Effector memory CD4-positive, alpha-beta T cell (primary cell): ENCODE measurements around the gene CTNNBL1.

ENCODE experiments used
- DNase-seq, 3 donors: peaks; one replicate each; pipeline ENCODE4 v3.0.0-alpha.2; 2020
- H3K27ac ChIP-seq: 2 replicates; pipeline ENCODE4 v1.7.0; 2013; ENCODE audit warnings: mild to moderate bottlenecking, low read length, moderate library complexity; ENCODE audit not compliant: insufficient read depth, poor library complexity, severe bottlenecking
- H3K27me3 ChIP-seq: replicated peaks from 2 replicates; pipeline ENCODE4 v1.7.0; 2013; ENCODE audit warnings: mild to moderate bottlenecking, low read length; ENCODE audit not compliant: insufficient read depth, control insufficient read depth, poor library complexity, severe bottlenecking
- H3K36me3 ChIP-seq: 2 replicates; pipeline ENCODE4 v1.7.0; 2013; ENCODE audit warnings: mild to moderate bottlenecking, low read length, moderate library complexity; ENCODE audit not compliant: control insufficient read depth, insufficient read depth
- H3K4me1 ChIP-seq: 2 replicates; pipeline ENCODE4 v1.7.0; 2013; ENCODE audit warnings: low read length, mild to moderate bottlenecking; ENCODE audit not compliant: control insufficient read depth, insufficient read depth, poor library complexity, severe bottlenecking
- H3K4me3 ChIP-seq: 2 replicates; pipeline ENCODE4 v1.7.0; 2013; ENCODE audit warnings: low read length, low read depth, mild to moderate bottlenecking; ENCODE audit not compliant: insufficient read depth, poor library complexity, severe bottlenecking
- H3K9me3 ChIP-seq: 2 replicates; pipeline ENCODE4 v1.7.0; 2013; ENCODE audit warnings: mild to moderate bottlenecking, low read length, moderate library complexity; ENCODE audit not compliant: control insufficient read depth

Gene CTNNBL1

DNA sequence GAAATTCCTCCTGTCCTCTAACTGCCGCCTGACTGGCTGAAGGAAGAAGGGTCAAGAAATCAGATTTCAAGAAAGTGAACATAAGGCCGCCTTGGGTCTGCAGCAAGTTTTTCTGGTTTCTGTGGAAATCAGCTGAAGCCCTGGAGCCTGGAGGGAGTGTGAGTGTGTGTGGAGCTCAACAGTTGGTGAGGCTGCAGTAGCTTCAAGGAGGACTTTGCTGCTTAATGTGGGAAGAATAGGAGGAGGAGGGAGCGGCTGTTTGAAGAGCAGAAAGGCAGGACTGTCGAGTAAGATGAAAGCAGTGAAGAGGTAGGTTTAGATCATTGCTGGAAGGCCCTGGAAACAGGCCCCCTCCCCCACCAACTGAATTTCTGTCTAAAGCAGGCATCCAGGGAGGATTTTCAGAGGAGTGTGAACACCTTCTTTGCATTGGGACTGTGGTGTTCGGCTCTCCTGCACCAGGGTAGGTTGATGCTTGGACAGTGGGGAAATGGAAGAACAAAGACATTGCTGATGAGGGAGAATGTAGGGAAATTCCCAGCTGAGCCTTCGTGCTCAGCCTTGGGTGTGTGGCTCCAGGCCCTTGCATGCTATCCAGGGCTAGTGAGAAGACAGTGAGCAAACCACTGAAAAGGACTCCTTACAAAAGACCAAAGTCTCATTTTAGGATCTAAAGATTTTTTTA, 129.6 kb downstream of the CTNNBL1 start:
- no peaks in the 10 kb centered on the region for H3K27me3 ChIP-seq
- DNase-seq = no peak
- H3K9me3 ChIP-seq = no peaks in the 10 kb centered on the region
- H3K36me3 ChIP-seq = no peaks in the 10 kb centered on the region
- H3K4me3 ChIP-seq = no peak overlapping the region
- H3K27ac ChIP-seq = no peak overlapping the region
- H3K4me1 ChIP-seq = no peaks in the 10 kb centered on the region

DNA sequence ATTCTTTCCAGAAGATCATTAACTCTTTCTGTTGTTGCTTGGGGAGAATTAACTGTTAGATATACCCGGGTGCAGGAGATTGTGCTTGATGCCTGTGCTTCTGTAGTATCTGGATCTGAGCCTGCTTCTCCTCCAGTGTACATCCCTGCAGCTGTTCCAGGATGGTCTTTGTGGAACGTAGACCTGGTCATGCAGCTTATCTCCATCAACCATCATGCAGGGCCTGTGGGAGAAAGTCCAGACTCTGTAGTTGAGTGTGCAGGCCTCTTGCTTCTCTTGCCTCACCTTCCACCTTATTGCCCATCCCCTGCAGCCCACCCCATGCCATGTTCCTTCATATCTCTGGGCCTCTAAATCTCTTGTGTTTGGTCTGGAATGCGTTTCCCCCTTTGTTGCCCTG, 133.8 kb downstream of the CTNNBL1 start:
- Histone ChIP-seq H3K4me3 (no peak overlapping the region), H3K27me3 (no peaks in the 10 kb centered on the region), H3K27ac (no peak overlapping the region), H3K9me3 (no peaks in the 10 kb centered on the region), H3K4me1 (no peaks in the 10 kb centered on the region), H3K36me3 (peaks cover 5% of the 10 kb centered on the region)
- no peak for DNase-seq

DNA sequence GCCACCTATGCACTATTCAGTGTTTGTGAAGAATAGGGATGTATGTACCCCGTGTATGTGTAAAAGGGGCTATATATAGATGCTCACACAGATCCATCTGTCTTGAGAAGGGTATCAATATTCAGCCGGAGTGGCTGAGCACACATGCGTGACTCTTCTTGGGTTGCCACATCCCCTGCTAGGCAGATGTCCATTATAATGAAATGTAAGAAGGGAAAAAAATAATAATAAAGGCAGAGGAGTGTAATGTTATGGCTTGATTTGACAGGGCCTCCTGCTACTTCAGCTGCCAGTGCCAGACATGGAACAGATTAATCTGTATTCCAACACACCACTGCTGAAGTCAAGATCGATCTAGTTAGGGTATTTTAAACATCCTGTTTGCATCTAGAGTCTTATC, 134.9 kb downstream of the CTNNBL1 start:
- H3K4me3 ChIP-seq = no peak overlapping the region
- no peaks in the 10 kb centered on the region for H3K4me1 ChIP-seq
- no peaks in the 10 kb centered on the region for H3K9me3 ChIP-seq
- DNase-seq = no peak
- H3K27me3 ChIP-seq = no peaks in the 10 kb centered on the region
- H3K27ac ChIP-seq = no peak overlapping the region
- peaks cover 6% of the 10 kb centered on the region for H3K36me3 ChIP-seq

GRCh38 chr20:37829128-37829527, 135.3 kb downstream of the CTNNBL1 start:
- no peak overlapping the region for H3K4me3 ChIP-seq
- no peaks in the 10 kb centered on the region for H3K9me3 ChIP-seq
- no peak for DNase-seq
- no peaks in the 10 kb centered on the region for H3K27me3 ChIP-seq
- H3K36me3 ChIP-seq = peaks cover 6% of the 10 kb centered on the region
- H3K4me1 ChIP-seq = no peaks in the 10 kb centered on the region
- H3K27ac ChIP-seq = no peak overlapping the region

DNA sequence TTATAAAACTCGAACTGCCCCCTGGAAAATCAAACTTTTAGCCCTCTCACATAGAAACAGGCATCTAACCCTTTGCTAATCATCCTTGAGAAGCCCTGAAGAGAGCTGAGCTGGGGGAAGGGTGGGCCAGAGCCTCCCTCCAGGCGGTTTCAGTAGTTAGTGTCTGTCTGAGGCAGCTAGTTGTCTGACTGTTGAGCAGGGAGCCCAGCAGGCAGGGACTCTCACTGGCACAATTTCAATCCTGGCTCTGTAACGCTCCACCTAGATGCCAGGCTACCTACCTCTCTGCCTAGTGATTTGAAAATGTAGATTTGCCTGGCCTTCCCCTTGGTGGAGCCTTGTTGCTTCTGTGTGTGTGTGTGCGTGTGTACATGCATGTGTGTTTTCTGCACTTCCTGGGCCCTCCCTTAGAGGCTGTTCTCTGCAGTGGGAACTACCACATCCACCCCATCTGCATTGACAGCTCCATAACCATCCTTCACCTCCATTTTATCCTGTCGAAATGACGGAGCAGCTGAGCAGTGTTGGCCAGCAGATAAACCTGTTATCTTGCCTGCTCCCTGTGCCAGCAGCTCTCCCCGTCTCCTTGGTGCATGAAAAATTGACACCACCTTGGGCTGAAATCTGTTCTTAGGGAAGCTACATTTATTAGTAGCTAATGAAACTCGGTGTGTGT, 139.5 kb downstream of the CTNNBL1 start:
- Histone ChIP-seq H3K9me3 (no peaks in the 10 kb centered on the region), H3K4me1 (no peaks in the 10 kb centered on the region), H3K27me3 (no peaks in the 10 kb centered on the region), H3K27ac (no peak overlapping the region), H3K4me3 (no peak overlapping the region), H3K36me3 (peaks cover 6% of the 10 kb centered on the region)
- no peak for DNase-seq

GRCh38 chr20:37836926-37837325, 143.1 kb downstream of the CTNNBL1 start:
- no peak overlapping the region for H3K4me3 ChIP-seq
- H3K36me3 ChIP-seq = peaks cover 9% of the 10 kb centered on the region
- DNase-seq = no peak

GRCh38 chr20:37837924-37838323, 144.1 kb downstream of the CTNNBL1 start:
- Histone ChIP-seq H3K27me3 (no peaks in the 10 kb centered on the region), H3K4me3 (no peak overlapping the region), H3K36me3 (peaks cover 7% of the 10 kb centered on the region), H3K4me1 (no peaks in the 10 kb centered on the region), H3K27ac (no peak overlapping the region), H3K9me3 (no peaks in the 10 kb centered on the region)
- DNase-seq = no peak

More at GRCh38 chr20:37836926-37837325, 143.1 kb downstream of the CTNNBL1 start:
- Histone ChIP-seq H3K27ac (no peak overlapping the region), H3K4me1 (no peaks in the 10 kb centered on the region), H3K9me3 (no peaks in the 10 kb centered on the region), H3K27me3 (no peaks in the 10 kb centered on the region)

- H3K27me3 ChIP-seq = no peaks in the 10 kb centered on the region
- peaks cover 12% of the 10 kb centered on the region for H3K36me3 ChIP-seq
- no peak overlapping the region for H3K27ac ChIP-seq
- no peak for DNase-seq
- H3K4me3 ChIP-seq = no peak overlapping the region
- H3K4me1 ChIP-seq = no peaks in the 10 kb centered on the region
- H3K9me3 ChIP-seq = no peaks in the 10 kb centered on the region
Measured at GRCh38 chr20:37838769-37839431, 145.1 kb downstream of the CTNNBL1 start.

DNA sequence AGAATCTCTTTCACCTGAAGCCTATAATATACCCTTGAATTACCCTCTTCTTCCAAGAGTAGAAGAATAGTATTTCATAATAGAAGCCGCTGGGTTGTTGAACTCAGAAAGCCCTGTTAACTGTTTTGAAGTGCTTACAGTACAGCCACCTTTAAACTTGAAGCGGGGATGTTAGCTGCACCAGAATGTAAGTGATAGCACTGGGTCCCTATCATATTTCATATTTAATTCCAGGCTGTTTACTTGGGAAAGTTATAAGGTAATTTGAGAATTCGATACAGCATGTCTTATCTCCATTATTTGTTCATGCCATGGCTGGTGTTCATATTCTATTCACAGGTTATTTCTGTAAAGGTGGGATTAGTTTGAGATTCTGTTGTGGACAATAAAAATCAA, 145.6 kb downstream of the CTNNBL1 start:
- H3K27ac ChIP-seq = no peak overlapping the region
- no peak overlapping the region for H3K4me3 ChIP-seq
- no peaks in the 10 kb centered on the region for H3K4me1 ChIP-seq
- no peaks in the 10 kb centered on the region for H3K27me3 ChIP-seq
- no peaks in the 10 kb centered on the region for H3K9me3 ChIP-seq
- no peak for DNase-seq
- H3K36me3 ChIP-seq = peaks cover 12% of the 10 kb centered on the region

DNA sequence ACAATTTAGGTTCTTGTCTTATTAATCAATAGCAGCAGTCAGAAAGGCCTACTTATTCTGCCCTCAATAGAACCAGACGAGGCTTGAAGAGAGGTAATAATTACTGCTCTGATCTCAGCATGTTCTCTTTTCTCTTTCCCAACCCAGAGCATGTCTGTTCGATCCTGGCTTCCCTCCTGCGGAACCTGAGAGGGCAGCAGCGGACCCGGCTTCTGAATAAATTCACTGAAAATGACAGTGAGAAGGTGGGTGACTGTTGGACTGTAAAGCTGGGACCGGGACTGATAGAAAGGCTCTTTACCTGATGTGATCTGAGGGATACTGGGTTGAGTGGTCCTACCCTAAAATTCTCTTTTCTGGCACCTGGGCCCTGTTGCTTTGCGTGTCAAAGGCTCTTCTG, 146.1 kb downstream of the CTNNBL1 start:
- Histone ChIP-seq H3K4me3 (no peak overlapping the region), H3K4me1 (no peaks in the 10 kb centered on the region), H3K27me3 (no peaks in the 10 kb centered on the region), H3K9me3 (no peaks in the 10 kb centered on the region), H3K36me3 (peaks cover 14% of the 10 kb centered on the region), H3K27ac (no peak overlapping the region)
- DNase-seq = no peak
